A673 (cell line): ENCODE data around the gene IGSF21.

Experiments
- CTCF ChIP-seq: fragments of 300-800, 200-600 bp; sonication (generic); conservative IDR thresholded peaks from 2 replicates; pipeline ENCODE4 v1.5.1; 2017; ENCODE audit warnings: low read depth, mild to moderate bottlenecking, antibody characterized with exemption, low read length, moderate library complexity, mixed read lengths
- EZH2 ChIP-seq: fragments of 200-600 bp; sonication (generic); IDR thresholded peaks from 2 replicates; pipeline ENCODE4 v1.6.1; 2017; ENCODE audit warnings: borderline replicate concordance, low read depth, mild to moderate bottlenecking, mixed read lengths, antibody characterized with exemption, low read length; ENCODE audit not compliant: poor library complexity, severe bottlenecking

- no peak for TF ChIP-seq CTCF
- TF ChIP-seq EZH2, result no peak
Measured at GRCh38 chr1:18094096-18094495, 13.5 kb upstream of the IGSF21 start.
